ENCODE data around the gene TNNI3K.

GRCh38 chr1:74571493-74571800 lies 336.3 kb downstream of the TNNI3K start:
- TF ChIP-seq POLR2A (IDR thresholded peaks at IDR 0.05) (no peak), CTCF (IDR thresholded peaks at IDR 0.05) (no peak)
